ELF-1 (cell line): ENCODE results near the gene ZNF821.
"Not testable (repeated sequence)": the region's sequence is repeated elsewhere in the genome, so short reads cannot be mapped to it uniquely, and the experiment has no call there.

Experiments used
- DNase-seq: peaks from one replicate; pipeline ENCODE4 v3.0.0-alpha.2; 2016; ENCODE audit warnings: low read depth, low spot score

ZNF821 gene

GRCh38 chr16:71902656-71903365 is 18.8 kb upstream of the ZNF821 start:
- DNase-seq, result no peak

GRCh38 chr16:71899171-71899570 is 15.2 kb upstream of the ZNF821 start:
- no peak for DNase-seq

- DNase-seq, result peak; percentile 44
These were observed 12.9 kb upstream of the ZNF821 start for GRCh38 chr16:71896764-71897368.

- DNase-seq, result no peak
These were observed 11.8 kb upstream of the ZNF821 start for GRCh38 chr16:71895679-71896365.

- peak; percentile 98 for DNase-seq
These were observed 11.1 kb upstream of the ZNF821 start, which contains the start of gene IST1 for GRCh38 chr16:71894921-71895678. TSS of gene IST1 (plus strand) at chr16:71895531. CDS start at chr16:71915641, 20,110 bp downstream.

- peak; percentile 84 for DNase-seq
These were observed 10.4 kb upstream of the ZNF821 start for GRCh38 chr16:71894229-71894920.

GRCh38 chr16:71893888-71894228 is 9.9 kb upstream of the ZNF821 start:
- no peak for DNase-seq

- no peak for DNase-seq
These were observed 5.2 kb upstream of the ZNF821 start for GRCh38 chr16:71889147-71889546.

GRCh38 chr16:71885261-71885650 is 1.3 kb upstream of the ZNF821 start:
- no peak for DNase-seq

GRCh38 chr16:71883168-71883848 is 674 bp downstream of the ZNF821 start:
- peak; percentile 78 for DNase-seq

- DNase-seq, result peak; percentile 62
These were observed 1.3 kb downstream of the ZNF821 start for GRCh38 chr16:71882505-71883167.

GRCh38 chr16:71880176-71880575 is 3.8 kb downstream of the ZNF821 start:
- no peak for DNase-seq

GRCh38 chr16:71878911-71879310 is 5.1 kb downstream of the ZNF821 start:
- DNase-seq, result no peak

GRCh38 chr16:71873199-71873598 is 10.8 kb downstream of the ZNF821 start:
- no peak for DNase-seq

- DNase-seq, result no peak
These were observed 13.2 kb downstream of the ZNF821 start for GRCh38 chr16:71870818-71871217.

GRCh38 chr16:71869089-71869488 is 14.9 kb downstream of the ZNF821 start:
- no peak for DNase-seq

GRCh38 chr16:71867939-71868338 is 16.0 kb downstream of the ZNF821 start:
- peak; percentile 58 for DNase-seq

GRCh38 chr16:71867175-71867574 is 16.8 kb downstream of the ZNF821 start:
- not testable (repeated sequence) for DNase-seq

- DNase-seq, result no peak
These were observed 18.7 kb downstream of the ZNF821 start for GRCh38 chr16:71865173-71865863.

- DNase-seq, result no peak
These were observed 20.0 kb downstream of the ZNF821 start for GRCh38 chr16:71863995-71864394.
